Measurements from ENCODE around the gene LRP4. TPM values are rescaled to one million over a fixed set of nuclear protein-coding genes. Genes with fewer than 3 reads are reported as not detected.
A peak's percentile ranks its signal among the peaks of the same experiment; 100 is the strongest.

LRP4 gene
- total and polyA plus RNA-seq, 2 of the 13 experiments (the other 11 are each of a cell fraction or from before 2014, with no cell fraction given): 4.7 to 13.3 TPM

DNA sequence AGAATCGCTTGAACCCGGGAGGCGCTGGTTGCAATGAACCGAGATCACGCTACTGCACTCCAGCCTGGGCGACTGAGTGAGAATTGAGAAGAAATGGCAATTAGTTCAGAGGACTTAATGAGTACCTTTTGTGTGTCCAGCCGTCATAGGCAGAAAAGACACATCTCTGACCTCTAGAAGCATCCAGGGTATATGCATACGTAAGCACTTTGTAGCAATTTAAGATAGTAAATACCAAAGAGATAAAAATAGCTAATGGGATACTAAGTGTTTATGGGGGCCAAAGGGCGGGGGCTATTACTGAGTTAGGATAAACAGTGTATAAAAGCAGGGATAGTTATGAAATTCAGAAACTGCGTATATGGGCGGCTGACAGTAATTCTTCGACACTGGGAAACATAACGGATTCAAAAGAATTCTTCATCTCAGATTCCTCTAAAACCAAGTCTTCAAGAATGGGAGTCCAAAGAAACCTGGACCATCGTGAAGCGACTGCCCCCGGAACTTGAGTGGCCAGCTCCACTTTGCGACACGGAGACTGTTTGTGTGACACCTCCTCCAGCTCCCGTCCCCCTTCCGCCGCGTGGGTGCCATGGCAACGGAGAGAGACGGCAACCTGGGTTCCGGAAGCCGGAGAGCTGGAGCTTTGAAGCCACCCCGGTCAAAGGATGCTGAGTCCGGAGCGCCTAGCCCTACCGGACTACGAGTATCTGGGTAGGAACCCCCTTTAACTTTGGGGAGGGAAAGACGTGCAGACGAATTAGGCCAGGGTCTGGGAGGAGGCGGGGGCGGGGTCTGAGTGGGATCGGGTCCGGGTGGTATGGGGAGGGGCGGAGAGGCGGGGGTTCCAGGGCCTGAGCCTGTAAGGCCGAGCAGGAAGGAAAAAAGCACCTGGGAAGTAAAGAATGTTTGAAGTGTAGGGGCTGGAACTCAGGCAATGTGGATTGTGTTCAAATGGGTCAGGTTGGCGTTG, 18.1 kb upstream of the LRP4 start, which contains the start of gene CSTPP1 (continued):
- TF ChIP-seq ZNF878 (CRISPR knock-in tag; IDR thresholded peaks at IDR 0.05) (no peak), ATAD3A (CRISPR knock-in tag; IDR thresholded peaks at IDR 0.05) (no peak), PHB2 (IDR thresholded peaks at IDR 0.05; ENCODE audit: partially characterized antibody) (no peak), ZKSCAN5 (CRISPR knock-in tag; IDR thresholded peaks at IDR 0.05) (no peak), FLYWCH1 (CRISPR knock-in tag; IDR thresholded peaks at IDR 0.05) (no peak), SNAI1 (CRISPR knock-in tag; IDR thresholded peaks at IDR 0.05; ENCODE audit: borderline replicate concordance) (no peak), HCFC1 (IDR thresholded peaks at IDR 0.05; ENCODE audit: low read depth, low read length) (peak; percentile 75), FIP1L1 (IDR thresholded peaks at IDR 0.05; ENCODE audit: borderline replicate concordance, insufficient read depth, low read depth, low read length) (no peak), KLF13 (CRISPR knock-in tag; IDR thresholded peaks at IDR 0.05) (no peak), CCDC6 (CRISPR knock-in tag; IDR thresholded peaks at IDR 0.05) (no peak), ZMYM4 (CRISPR knock-in tag; IDR thresholded peaks at IDR 0.05) (peak; percentile 96), SYNCRIP (IDR thresholded peaks at IDR 0.05; ENCODE audit: insufficient read depth, low read depth, low read length) (no peak), SP140L (CRISPR knock-in tag; IDR thresholded peaks at IDR 0.05; ENCODE audit: borderline replicate concordance) (no peak), SNRNP70 (IDR thresholded peaks at IDR 0.05; ENCODE audit: low read depth, low read length) (no peak), SOX5 (CRISPR knock-in tag; IDR thresholded peaks at IDR 0.05; ENCODE audit: borderline replicate concordance) (0 out of 2 replicates have a peak, but pooled peaks have one; percentile 20), TARDBP (CRISPR knock-in tag; IDR thresholded peaks at IDR 0.05) (peak; percentile 87), TGIF2 (CRISPR knock-in tag; IDR thresholded peaks at IDR 0.05) (no peak), CAMTA2 (CRISPR knock-in tag; IDR thresholded peaks at IDR 0.05; ENCODE audit: borderline replicate concordance) (no peak), ZFP36L1 (CRISPR knock-in tag; IDR thresholded peaks at IDR 0.05) (peak; percentile 78), ZNF556 (CRISPR knock-in tag; IDR thresholded peaks at IDR 0.05; ENCODE audit: borderline replicate concordance) (peak; percentile 95), FOXA3 (CRISPR knock-in tag; IDR thresholded peaks at IDR 0.05) (peak; percentile 43), KLF9 (CRISPR knock-in tag; IDR thresholded peaks at IDR 0.05; ENCODE audit: low read depth) (no peak), ZNF275 (CRISPR knock-in tag; IDR thresholded peaks at IDR 0.05; ENCODE audit: borderline replicate concordance) (peak; percentile 18; the same call in 1 of the 2 replicates), RERE (CRISPR knock-in tag; IDR thresholded peaks at IDR 0.05; ENCODE audit: low read depth) (peak; percentile 38; the same call in 1 of the 2 replicates), ONECUT2 (CRISPR knock-in tag; IDR thresholded peaks at IDR 0.05) (no peak)

All from HepG2 (cell line).